Endothelial cell of umbilical vein (primary cell): ENCODE results near the gene S100A9.

Experiments used
- EZH2 ChIP-seq: IDR thresholded peaks from 2 replicates; pipeline ENCODE4 v1.6.1; 2012; ENCODE audit warnings: borderline replicate concordance, low read depth, mild to moderate bottlenecking, moderate library complexity, low read length, inconsistent platforms; ENCODE audit not compliant: severe bottlenecking
- FOS ChIP-seq: IDR thresholded peaks from 2 replicates; pipeline ENCODE4 v1.6.1; 2011; ENCODE audit warnings: mild to moderate bottlenecking, low read length, moderate library complexity, borderline replicate concordance; ENCODE audit not compliant: insufficient read depth
- GATA2 ChIP-seq: IDR thresholded peaks from 2 replicates; pipeline ENCODE4 v1.7.0; 2011; ENCODE audit warnings: low read depth, mild to moderate bottlenecking, moderate library complexity, mixed read lengths, low read length; ENCODE audit not compliant: insufficient read length, insufficient read depth
- MAX ChIP-seq: IDR thresholded peaks from 2 replicates; pipeline ENCODE4 v1.6.1; 2011; ENCODE audit not compliant: insufficient read depth, insufficient read length
- POLR2A ChIP-seq: IDR thresholded peaks from 2 replicates; pipeline ENCODE4 v1.6.1; 2012; ENCODE audit warnings: low read depth, mild to moderate bottlenecking, control low read depth, low read length
- POLR2AphosphoS5 ChIP-seq: IDR thresholded peaks from 2 replicates; pipeline ENCODE4 v1.6.1; 2012; ENCODE audit warnings: low read depth, mild to moderate bottlenecking, control low read depth, low read length, moderate library complexity; ENCODE audit not compliant: insufficient read depth
- TF ChIP-seq, protein P1 (sequence below), 2 donors: IDR thresholded peaks; 1 replicate in 1 of 2; 2 replicates in 1 of 2; pipeline ENCODE4 v1.5.1; 2011; ENCODE audit warnings: low read length in 2 of 2, mild to moderate bottlenecking in 2 of 2, moderate library complexity in 2 of 2, control low read depth in 1 of 2, inconsistent platforms in 1 of 2, low read depth in 1 of 2; ENCODE audit not compliant: insufficient read depth in 1 of 2; ENCODE audit errors: extremely low read depth in 1 of 2

DNA sequence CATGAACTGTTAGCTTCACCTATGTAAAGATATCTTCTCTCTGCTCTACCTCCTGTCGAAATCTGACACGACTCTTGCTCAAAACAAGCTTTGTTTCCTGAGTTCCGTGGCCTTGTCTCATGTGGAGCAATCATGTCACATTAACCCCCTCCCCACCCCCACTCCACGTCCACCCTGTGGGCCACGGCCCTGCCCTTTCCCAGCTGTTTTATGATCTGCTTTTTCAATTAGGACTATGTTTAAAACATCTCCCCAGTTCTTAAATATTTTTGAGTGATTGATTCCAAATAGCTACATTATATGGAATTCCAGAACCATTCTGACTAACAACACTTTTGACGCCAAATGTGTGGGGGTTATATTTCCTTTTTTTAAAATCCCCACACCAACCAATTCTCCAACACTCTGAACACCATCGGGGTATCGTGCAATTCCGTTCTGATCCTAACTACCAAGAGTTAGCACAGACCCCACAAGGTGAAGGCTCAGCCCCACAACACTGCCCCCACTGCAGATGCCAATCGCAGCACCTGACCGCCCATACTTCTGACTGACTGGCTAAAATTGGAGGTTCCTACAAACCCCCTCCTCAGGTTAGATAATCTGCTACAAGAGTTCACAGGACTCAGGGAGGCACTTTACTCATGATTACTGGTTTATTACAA is 45.9 kb downstream of the S100A9 start:
- TF ChIP-seq, protein P1, sequence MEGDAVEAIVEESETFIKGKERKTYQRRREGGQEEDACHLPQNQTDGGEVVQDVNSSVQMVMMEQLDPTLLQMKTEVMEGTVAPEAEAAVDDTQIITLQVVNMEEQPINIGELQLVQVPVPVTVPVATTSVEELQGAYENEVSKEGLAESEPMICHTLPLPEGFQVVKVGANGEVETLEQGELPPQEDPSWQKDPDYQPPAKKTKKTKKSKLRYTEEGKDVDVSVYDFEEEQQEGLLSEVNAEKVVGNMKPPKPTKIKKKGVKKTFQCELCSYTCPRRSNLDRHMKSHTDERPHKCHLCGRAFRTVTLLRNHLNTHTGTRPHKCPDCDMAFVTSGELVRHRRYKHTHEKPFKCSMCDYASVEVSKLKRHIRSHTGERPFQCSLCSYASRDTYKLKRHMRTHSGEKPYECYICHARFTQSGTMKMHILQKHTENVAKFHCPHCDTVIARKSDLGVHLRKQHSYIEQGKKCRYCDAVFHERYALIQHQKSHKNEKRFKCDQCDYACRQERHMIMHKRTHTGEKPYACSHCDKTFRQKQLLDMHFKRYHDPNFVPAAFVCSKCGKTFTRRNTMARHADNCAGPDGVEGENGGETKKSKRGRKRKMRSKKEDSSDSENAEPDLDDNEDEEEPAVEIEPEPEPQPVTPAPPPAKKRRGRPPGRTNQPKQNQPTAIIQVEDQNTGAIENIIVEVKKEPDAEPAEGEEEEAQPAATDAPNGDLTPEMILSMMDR (IDR thresholded peaks at IDR 0.05; ENCODE audit: extremely low read depth in 1 of 2, insufficient read depth in 1 of 2, low read depth in 1 of 2, low read length in 2 of 2): no peak
- TF ChIP-seq POLR2A: no peak
- TF ChIP-seq MAX: no peak
- no peak for TF ChIP-seq EZH2
- TF ChIP-seq FOS: no peak
- no peak for TF ChIP-seq POLR2AphosphoS5
- no peak for TF ChIP-seq GATA2
